SK-N-SH (cell line): Measurements from ENCODE around the gene SH3RF1. TPM values are rescaled to one million over a fixed set of nuclear protein-coding genes. Genes with fewer than 3 reads are reported as not detected.

Experiments used
- CTCF ChIA-PET: fragments of 300-600, 350-600 bp; formaldehyde crosslinking; extraction: SDS; loops from one replicate; lab custom pipeline; 2021; lab: Yijun Ruan, JAX
- POLR2A ChIA-PET: fragments of 350-600 bp; sonication (Branson Sonifier 250); formaldehyde crosslinking; extraction: SDS; loops from one replicate; lab custom pipeline; 2020; ENCODE audit warnings: antibody characterized with exemption, inconsistent platforms; lab: Yijun Ruan, JAX
- DNase-seq: peaks from one replicate; pipeline ENCODE4 v3.0.0; 2012
- H2AFZ ChIP-seq: fragments of 200-600 bp; sonication (generic); 2 replicates; pipeline ENCODE4 v1.8.1; 2016; ENCODE audit warnings: antibody characterized with exemption, mild to moderate bottlenecking, low read depth
- H3F3A ChIP-seq: fragments of 200-600 bp; sonication (generic); replicated peaks from 2 replicates; pipeline ENCODE3; 2016; ENCODE audit warnings: antibody characterized with exemption, mild to moderate bottlenecking; ENCODE audit not compliant: insufficient read depth
- H3K27ac ChIP-seq, 2 experiments: fragments of 200-500 bp in 1 of 2; fragments of 200-600 bp in 1 of 2; sonication (Bioruptor generic) in 1 of 2; sonication (generic), shearing (Covaris generic) in 1 of 2; 2 replicates each; pipeline versions ENCODE4 v1.5.1 to v1.6.1; 2014 to 2016; ENCODE audit warnings: low read depth in 2 of 2, inconsistent platforms in 1 of 2, low read length in 1 of 2, mild to moderate bottlenecking in 1 of 2, mixed read lengths in 1 of 2
- H3K27me3 ChIP-seq: fragments of 200-600 bp; sonication (generic), shearing (Covaris generic); 2 replicates; pipeline ENCODE4 v1.6.1; 2016; ENCODE audit warnings: mixed run types; ENCODE audit not compliant: insufficient read depth
- H3K36me3 ChIP-seq, 2 experiments: fragments of 200-500 bp in 1 of 2; fragments of 200-600 bp in 1 of 2; sonication (Bioruptor generic) in 1 of 2; sonication (generic) in 1 of 2; replicated peaks in 1 of 2; 2 replicates each; pipeline versions ENCODE3 to v1.5.1; 2014 to 2016; ENCODE audit warnings: low read length in 1 of 2, mild to moderate bottlenecking in 1 of 2; ENCODE audit not compliant: insufficient read depth in 2 of 2, control insufficient read depth in 1 of 2
- H3K4me1 ChIP-seq, 2 experiments: fragments of 200-500 bp in 1 of 2; fragments of 200-600 bp in 1 of 2; sonication (Bioruptor generic) in 1 of 2; sonication (generic), shearing (Covaris generic) in 1 of 2; 2 replicates each; pipeline versions ENCODE4 v1.5.1 to v1.6.1; 2014 to 2016; ENCODE audit warnings: low read depth in 1 of 2, low read length in 1 of 2, mixed run types in 1 of 2; ENCODE audit not compliant: insufficient read depth in 2 of 2, control insufficient read depth in 1 of 2
- H3K4me2 ChIP-seq: fragments of 200-600 bp; sonication (generic), shearing (Covaris generic); 2 replicates; pipeline ENCODE4 v1.6.1; 2017; ENCODE audit warnings: mixed run types
- H3K4me3 ChIP-seq, 2 experiments: fragments of 200-500 bp in 1 of 2; fragments of 200-600 bp in 1 of 2; sonication (Bioruptor generic) in 1 of 2; sonication (generic), shearing (Covaris generic) in 1 of 2; 2 replicates each; pipeline versions ENCODE4 v1.5.1 to v1.8.1; 2014 to 2016; ENCODE audit warnings: low read depth in 2 of 2, inconsistent platforms in 1 of 2, low read length in 1 of 2, mild to moderate bottlenecking in 1 of 2, mixed read lengths in 1 of 2, moderate library complexity in 1 of 2
- H3K79me2 ChIP-seq: fragments of 200-600 bp; sonication (generic); 2 replicates; pipeline ENCODE4 v1.8.1; 2017; ENCODE audit warnings: mild to moderate bottlenecking; ENCODE audit not compliant: insufficient read depth
- H3K9ac ChIP-seq: fragments of 200-600 bp; sonication (generic); 2 replicates; pipeline ENCODE4 v1.6.1; 2017; ENCODE audit warnings: mixed run types
- H3K9me2 ChIP-seq: fragments of 200-600 bp; sonication (generic); 2 replicates; pipeline ENCODE4 v1.6.1; 2017; ENCODE audit warnings: mixed run types
- H3K9me3 ChIP-seq: fragments of 200-600 bp; sonication (generic); 2 replicates; pipeline ENCODE4 v1.6.1; 2017; ENCODE audit warnings: mixed run types, mild to moderate bottlenecking, moderate library complexity
- H4K20me1 ChIP-seq: fragments of 200-600 bp; sonication (generic); 2 replicates; pipeline ENCODE4 v1.6.1; 2017; ENCODE audit warnings: mild to moderate bottlenecking, mixed run types; ENCODE audit not compliant: insufficient read depth
- CHD2 ChIP-seq: fragments of 150-350 bp; IDR thresholded peaks from 2 replicates; pipeline ENCODE4 v1.6.1; 2018; ENCODE audit warnings: low read length; ENCODE audit not compliant: partially characterized antibody
- EP300 ChIP-seq, 2 experiments: IDR thresholded peaks; 2 replicates each; pipeline versions ENCODE4 v1.4.0 to v1.6.1; 2012; ENCODE audit warnings: borderline replicate concordance in 1 of 2, low read depth in 1 of 2, low read length in 1 of 2
- EZH2phosphoT487 ChIP-seq: fragments of 200-600 bp; sonication (generic); IDR thresholded peaks from 2 replicates; pipeline ENCODE4 v1.6.1; 2017; ENCODE audit warnings: low read depth, mixed run types, mild to moderate bottlenecking, antibody characterized with exemption, moderate library complexity, borderline replicate concordance
- FOXM1 ChIP-seq: IDR thresholded peaks from 2 replicates; pipeline ENCODE4 v1.4.0; 2012; ENCODE audit warnings: low read depth, mild to moderate bottlenecking
- GABPA ChIP-seq: IDR thresholded peaks from 2 replicates; pipeline ENCODE4 v1.4.0; 2012; ENCODE audit warnings: low read depth, mild to moderate bottlenecking
- JUND ChIP-seq: IDR thresholded peaks from 2 replicates; pipeline ENCODE4 v1.4.0; 2012
- MEF2A ChIP-seq: IDR thresholded peaks from 2 replicates; pipeline ENCODE4 v1.4.0; 2012; ENCODE audit warnings: low read depth, borderline replicate concordance
- NFIC ChIP-seq: IDR thresholded peaks from 2 replicates; pipeline ENCODE4 v1.4.0; 2012; ENCODE audit warnings: borderline replicate concordance
- NRF1 ChIP-seq: IDR thresholded peaks from 2 replicates; pipeline ENCODE4 v1.6.1; 2012; ENCODE audit warnings: low read depth, mild to moderate bottlenecking, low read length
- RXRA ChIP-seq: IDR thresholded peaks from 2 replicates; pipeline ENCODE4 v1.4.0; 2012; ENCODE audit warnings: low read depth, mild to moderate bottlenecking, borderline replicate concordance
- SIN3A ChIP-seq: IDR thresholded peaks from 2 replicates; pipeline ENCODE4 v1.6.1; 2012; ENCODE audit warnings: low read depth, mild to moderate bottlenecking, low read length, moderate library complexity, borderline replicate concordance
- SMC3 ChIP-seq: IDR thresholded peaks from 2 replicates; pipeline ENCODE4 v1.6.1; 2012; ENCODE audit warnings: low read depth, low read length, improper control_type of control experiment
- TAF1 ChIP-seq: IDR thresholded peaks from 2 replicates; pipeline ENCODE4 v1.6.1; 2012; ENCODE audit warnings: low read depth, mild to moderate bottlenecking, low read length, moderate library complexity, borderline replicate concordance
- TCF12 ChIP-seq: IDR thresholded peaks from 2 replicates; pipeline ENCODE4 v1.4.0; 2012
- WGBS: methylation state at CpG from one replicate; pipeline ENCODE4 v1.1.6; 2017; ENCODE audit warnings: low lambda C conversion rate; 5-methylcytosine and 5-hydroxymethylcytosine counted together
- polyA plus RNA-seq, 3 experiments: library from polyadenylated mRNA; depleted of rRNA; stranded (reverse); fragments of >200 nt; gene quantifications; 2 replicates each; pipeline ENCODE4 v1.2.3, GENCODE V29; 2012
- TF ChIP-seq, protein P1 (sequence below): IDR thresholded peaks from 2 replicates; pipeline ENCODE4 v1.4.0; 2012; ENCODE audit warnings: low read depth, borderline replicate concordance
- TF ChIP-seq, protein P2 (sequence below): fragments of 200-600 bp; sonication (generic); IDR thresholded peaks from 2 replicates; pipeline ENCODE4 v1.6.1; 2017; ENCODE audit warnings: antibody characterized with exemption, mild to moderate bottlenecking, moderate library complexity
- TF ChIP-seq, protein P3 (sequence below): IDR thresholded peaks from 2 replicates; pipeline ENCODE4; 2012
- TF ChIP-seq, protein P4 (sequence below): IDR thresholded peaks from 2 replicates; pipeline ENCODE4 v1.4.0; 2012; ENCODE audit warnings: low read depth
- TF ChIP-seq, protein P5 (sequence below): IDR thresholded peaks from 2 replicates; pipeline ENCODE4 v1.4.0; 2012; ENCODE audit warnings: low read depth, borderline replicate concordance
- TF ChIP-seq, protein P6 (sequence below): IDR thresholded peaks from 2 replicates; pipeline ENCODE4 v1.6.1; 2012; ENCODE audit warnings: mild to moderate bottlenecking, low read depth, low read length, moderate library complexity

SH3RF1 gene
- polyA plus RNA-seq, 1 of the 3 experiments (the other 2 are of a cell fraction): 22.0 TPM

DNA sequence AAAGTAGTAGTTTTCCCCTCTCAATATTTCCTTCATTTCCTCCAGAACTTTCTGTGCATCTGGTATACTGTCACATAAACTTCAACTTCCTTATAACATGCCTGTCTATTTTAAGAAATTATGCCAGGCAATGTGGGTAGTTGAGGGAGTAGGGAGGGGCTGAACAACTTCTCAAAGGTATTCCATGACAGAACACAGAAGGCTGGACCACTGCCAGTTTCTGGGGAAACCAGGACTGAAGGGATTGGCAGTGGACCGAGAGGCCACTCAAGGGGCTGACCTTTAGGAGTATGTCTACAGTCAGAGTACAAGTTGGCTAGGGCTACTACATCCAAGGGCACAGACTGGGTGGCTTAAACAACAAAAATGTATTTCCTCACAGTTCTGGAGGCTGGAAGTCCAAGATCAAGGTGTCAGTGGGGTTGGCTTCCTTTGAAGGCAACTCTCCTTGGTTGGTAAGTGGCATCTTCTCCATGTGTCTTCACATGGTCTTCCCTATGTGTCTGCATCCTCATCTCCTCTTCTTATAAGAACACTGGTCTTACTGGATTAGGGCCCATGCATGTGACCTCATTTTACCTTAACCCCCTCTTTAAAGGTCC is 6.9 kb downstream of the SH3RF1 start (continued):
- TF ChIP-seq, protein P1, sequence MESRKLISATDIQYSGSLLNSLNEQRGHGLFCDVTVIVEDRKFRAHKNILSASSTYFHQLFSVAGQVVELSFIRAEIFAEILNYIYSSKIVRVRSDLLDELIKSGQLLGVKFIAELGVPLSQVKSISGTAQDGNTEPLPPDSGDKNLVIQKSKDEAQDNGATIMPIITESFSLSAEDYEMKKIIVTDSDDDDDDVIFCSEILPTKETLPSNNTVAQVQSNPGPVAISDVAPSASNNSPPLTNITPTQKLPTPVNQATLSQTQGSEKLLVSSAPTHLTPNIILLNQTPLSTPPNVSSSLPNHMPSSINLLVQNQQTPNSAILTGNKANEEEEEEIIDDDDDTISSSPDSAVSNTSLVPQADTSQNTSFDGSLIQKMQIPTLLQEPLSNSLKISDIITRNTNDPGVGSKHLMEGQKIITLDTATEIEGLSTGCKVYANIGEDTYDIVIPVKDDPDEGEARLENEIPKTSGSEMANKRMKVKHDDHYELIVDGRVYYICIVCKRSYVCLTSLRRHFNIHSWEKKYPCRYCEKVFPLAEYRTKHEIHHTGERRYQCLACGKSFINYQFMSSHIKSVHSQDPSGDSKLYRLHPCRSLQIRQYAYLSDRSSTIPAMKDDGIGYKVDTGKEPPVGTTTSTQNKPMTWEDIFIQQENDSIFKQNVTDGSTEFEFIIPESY: no peak
- TF ChIP-seq EZH2phosphoT487 (no peak), FOXM1 (no peak), TAF1 (no peak), JUND (no peak), GABPA (no peak), SMC3 (no peak)
- TF ChIP-seq, protein P2, sequence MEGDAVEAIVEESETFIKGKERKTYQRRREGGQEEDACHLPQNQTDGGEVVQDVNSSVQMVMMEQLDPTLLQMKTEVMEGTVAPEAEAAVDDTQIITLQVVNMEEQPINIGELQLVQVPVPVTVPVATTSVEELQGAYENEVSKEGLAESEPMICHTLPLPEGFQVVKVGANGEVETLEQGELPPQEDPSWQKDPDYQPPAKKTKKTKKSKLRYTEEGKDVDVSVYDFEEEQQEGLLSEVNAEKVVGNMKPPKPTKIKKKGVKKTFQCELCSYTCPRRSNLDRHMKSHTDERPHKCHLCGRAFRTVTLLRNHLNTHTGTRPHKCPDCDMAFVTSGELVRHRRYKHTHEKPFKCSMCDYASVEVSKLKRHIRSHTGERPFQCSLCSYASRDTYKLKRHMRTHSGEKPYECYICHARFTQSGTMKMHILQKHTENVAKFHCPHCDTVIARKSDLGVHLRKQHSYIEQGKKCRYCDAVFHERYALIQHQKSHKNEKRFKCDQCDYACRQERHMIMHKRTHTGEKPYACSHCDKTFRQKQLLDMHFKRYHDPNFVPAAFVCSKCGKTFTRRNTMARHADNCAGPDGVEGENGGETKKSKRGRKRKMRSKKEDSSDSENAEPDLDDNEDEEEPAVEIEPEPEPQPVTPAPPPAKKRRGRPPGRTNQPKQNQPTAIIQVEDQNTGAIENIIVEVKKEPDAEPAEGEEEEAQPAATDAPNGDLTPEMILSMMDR: no peak

DNA sequence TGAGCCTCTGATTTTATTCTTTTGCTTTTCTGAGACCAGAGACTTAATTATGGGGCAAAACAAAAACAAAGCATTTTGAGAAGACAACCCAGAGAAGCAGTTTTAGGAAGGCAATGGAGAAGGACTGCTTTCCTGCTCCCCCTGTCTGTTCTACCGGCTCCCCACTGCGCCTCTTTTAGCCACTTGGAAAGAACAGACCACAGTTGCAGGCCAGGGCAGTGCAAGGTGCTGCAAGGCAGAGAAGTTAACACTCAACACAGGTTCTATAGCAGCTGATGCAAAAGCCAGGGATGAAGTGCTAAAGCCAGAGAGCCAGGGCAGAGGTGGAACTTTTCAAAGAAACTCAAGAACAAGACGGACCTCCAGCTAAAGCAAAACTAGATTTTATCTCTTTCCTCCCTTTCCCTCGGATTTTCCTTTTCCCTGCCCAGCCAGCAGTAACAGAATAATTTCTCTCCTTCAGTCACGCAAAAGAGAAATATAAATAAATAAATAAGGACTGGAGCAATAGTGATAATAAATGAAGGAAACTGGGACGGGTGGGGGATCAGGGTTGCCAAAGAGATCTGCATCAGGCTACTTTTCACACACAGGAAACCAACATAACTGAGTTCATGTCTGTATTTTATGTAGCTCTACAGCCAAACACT is 10.4 kb downstream of the SH3RF1 start:
- Histone ChIP-seq H3K9ac (no peak overlapping the region), H3K27ac (peak overlapping the region in 1 of 2 experiments; percentile 23; a peak in 1 of 4 replicates), H3K36me3 (peaks cover 28 to 52% of the 10 kb centered on the region in 2 experiments), H4K20me1 (peaks cover 89% of the 10 kb centered on the region), H3K79me2 (peaks cover 100% of the 10 kb centered on the region), H3K4me3 (peak overlapping the region in 1 of 2 experiments; percentile 5; a peak in 1 of 4 replicates), H3K4me2 (peak overlapping the region; percentile 39), H3K27me3 (no peaks in the 10 kb centered on the region), H3K4me1 (peaks cover 15 to 45% of the 10 kb centered on the region in 2 experiments), H3K9me2 (no peaks in the 10 kb centered on the region), H3F3A (peaks cover 32% of the 10 kb centered on the region), H2AFZ (no peak overlapping the region), H3K9me3 (no peaks in the 10 kb centered on the region)
- DNase-seq: no peak
- CTCF ChIA-PET: interaction anchor here (1.0 to 1.5 kb wide), 4 partner anchors 9 to 337 kb away, joined by 3 to 8 read pairs (median 6); no protein-coding TSS in a partner anchor
- POLR2A ChIA-PET: no interaction called here
- 78% methylated on average over 6 of the region's 6 CpGs for WGBS
- TF ChIP-seq NRF1: no peak
- TF ChIP-seq, protein P3, sequence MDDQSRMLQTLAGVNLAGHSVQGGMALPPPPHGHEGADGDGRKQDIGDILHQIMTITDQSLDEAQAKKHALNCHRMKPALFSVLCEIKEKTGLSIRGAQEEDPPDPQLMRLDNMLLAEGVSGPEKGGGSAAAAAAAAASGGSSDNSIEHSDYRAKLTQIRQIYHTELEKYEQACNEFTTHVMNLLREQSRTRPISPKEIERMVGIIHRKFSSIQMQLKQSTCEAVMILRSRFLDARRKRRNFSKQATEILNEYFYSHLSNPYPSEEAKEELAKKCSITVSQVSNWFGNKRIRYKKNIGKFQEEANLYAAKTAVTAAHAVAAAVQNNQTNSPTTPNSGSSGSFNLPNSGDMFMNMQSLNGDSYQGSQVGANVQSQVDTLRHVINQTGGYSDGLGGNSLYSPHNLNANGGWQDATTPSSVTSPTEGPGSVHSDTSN: no peak
- TF ChIP-seq, protein P4, sequence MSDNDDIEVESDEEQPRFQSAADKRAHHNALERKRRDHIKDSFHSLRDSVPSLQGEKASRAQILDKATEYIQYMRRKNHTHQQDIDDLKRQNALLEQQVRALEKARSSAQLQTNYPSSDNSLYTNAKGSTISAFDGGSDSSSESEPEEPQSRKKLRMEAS: no peak
- no peak for TF ChIP-seq NFIC
- TF ChIP-seq, protein P5, sequence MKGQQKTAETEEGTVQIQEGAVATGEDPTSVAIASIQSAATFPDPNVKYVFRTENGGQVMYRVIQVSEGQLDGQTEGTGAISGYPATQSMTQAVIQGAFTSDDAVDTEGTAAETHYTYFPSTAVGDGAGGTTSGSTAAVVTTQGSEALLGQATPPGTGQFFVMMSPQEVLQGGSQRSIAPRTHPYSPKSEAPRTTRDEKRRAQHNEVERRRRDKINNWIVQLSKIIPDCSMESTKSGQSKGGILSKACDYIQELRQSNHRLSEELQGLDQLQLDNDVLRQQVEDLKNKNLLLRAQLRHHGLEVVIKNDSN: no peak
- TF ChIP-seq, protein P6, sequence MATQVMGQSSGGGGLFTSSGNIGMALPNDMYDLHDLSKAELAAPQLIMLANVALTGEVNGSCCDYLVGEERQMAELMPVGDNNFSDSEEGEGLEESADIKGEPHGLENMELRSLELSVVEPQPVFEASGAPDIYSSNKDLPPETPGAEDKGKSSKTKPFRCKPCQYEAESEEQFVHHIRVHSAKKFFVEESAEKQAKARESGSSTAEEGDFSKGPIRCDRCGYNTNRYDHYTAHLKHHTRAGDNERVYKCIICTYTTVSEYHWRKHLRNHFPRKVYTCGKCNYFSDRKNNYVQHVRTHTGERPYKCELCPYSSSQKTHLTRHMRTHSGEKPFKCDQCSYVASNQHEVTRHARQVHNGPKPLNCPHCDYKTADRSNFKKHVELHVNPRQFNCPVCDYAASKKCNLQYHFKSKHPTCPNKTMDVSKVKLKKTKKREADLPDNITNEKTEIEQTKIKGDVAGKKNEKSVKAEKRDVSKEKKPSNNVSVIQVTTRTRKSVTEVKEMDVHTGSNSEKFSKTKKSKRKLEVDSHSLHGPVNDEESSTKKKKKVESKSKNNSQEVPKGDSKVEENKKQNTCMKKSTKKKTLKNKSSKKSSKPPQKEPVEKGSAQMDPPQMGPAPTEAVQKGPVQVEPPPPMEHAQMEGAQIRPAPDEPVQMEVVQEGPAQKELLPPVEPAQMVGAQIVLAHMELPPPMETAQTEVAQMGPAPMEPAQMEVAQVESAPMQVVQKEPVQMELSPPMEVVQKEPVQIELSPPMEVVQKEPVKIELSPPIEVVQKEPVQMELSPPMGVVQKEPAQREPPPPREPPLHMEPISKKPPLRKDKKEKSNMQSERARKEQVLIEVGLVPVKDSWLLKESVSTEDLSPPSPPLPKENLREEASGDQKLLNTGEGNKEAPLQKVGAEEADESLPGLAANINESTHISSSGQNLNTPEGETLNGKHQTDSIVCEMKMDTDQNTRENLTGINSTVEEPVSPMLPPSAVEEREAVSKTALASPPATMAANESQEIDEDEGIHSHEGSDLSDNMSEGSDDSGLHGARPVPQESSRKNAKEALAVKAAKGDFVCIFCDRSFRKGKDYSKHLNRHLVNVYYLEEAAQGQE: no peak
- TF ChIP-seq RXRA: no peak
- TF ChIP-seq SIN3A: no peak
- no peak for TF ChIP-seq MEF2A
- no peak for TF ChIP-seq TAF1
- TF ChIP-seq EP300 (IDR thresholded peaks at IDR 0.05; ENCODE audit: borderline replicate concordance in 1 of 2, low read depth in 1 of 2, low read length in 1 of 2): no peak
- no peak for TF ChIP-seq CHD2
- TF ChIP-seq JUND: no peak
- no peak for TF ChIP-seq TCF12
- no peak for TF ChIP-seq EZH2phosphoT487
